ENCODE data around the gene LRRC3. TPM values are rescaled to one million over a fixed set of nuclear protein-coding genes. Genes with fewer than 3 reads are reported as not detected.

The LRRC3 gene
- polyA plus RNA-seq, 1 donor (not counting 4 experiments of a cell fraction or from before 2014, with no cell fraction given) = 1.4 TPM

DNA sequence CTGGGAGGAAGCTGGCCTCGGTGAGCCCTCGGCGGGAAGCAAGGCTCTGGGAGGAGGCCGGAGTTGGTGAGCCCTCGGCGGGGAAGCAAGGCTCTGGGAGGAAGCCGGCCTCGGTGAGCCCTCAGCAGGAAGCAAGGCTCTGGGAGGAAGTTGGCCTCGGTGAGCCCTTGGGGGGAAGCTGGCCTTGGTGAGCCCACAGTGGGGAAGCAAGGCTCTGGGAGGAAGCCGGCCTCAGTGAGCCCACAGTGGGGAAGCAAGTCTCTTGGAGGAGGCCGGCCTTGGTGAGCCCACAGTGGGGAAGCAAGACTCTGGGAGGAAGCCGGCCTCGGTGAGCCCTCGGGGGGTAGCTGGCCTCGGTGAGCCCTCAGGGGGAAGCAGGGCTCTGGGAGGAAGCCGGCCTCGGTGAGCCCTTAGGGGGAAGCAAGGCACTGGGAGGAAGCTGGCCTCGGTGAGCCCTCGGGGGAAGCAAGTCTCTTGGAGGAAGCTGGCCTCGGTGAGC is 48.6 kb downstream of the LRRC3 start:
- DNase-seq (ENCODE audit: low read depth, low spot score) (no peak), FAIRE-seq (no peak)
- dilution Hi-C loops (cut with MboI; ENCODE audit: extremely low pct_ligation_motif_present, low sequenced_read_pairs) = no loop called here
- Histone ChIP-seq H3K9me3 (ENCODE audit: control insufficient read depth, low read depth, low read length) (no peaks in the 10 kb centered on the region), H3K4me3 (ENCODE audit: control insufficient read depth in 2 of 3, extremely low read depth in 1 of 3, insufficient read depth in 2 of 3, low read depth in 1 of 3, low read length in 3 of 3) (no peak overlapping the region), H3K9ac (ENCODE audit: control insufficient read depth, extremely low read depth, insufficient read depth, low read length) (no peak overlapping the region), H3K4me2 (ENCODE audit: control insufficient read depth, extremely low read depth, insufficient read depth, low read depth, low read length) (no peak overlapping the region), H3K27ac (ENCODE audit: control insufficient read depth, insufficient read depth, low read length) (no peak overlapping the region), H2AFZ (ENCODE audit: control insufficient read depth, low read length) (no peak overlapping the region), H3K9me1 (ENCODE audit: control insufficient read depth, extremely low read depth, insufficient read depth, low read length) (no peaks in the 10 kb centered on the region), H3K4me1 (ENCODE audit: control insufficient read depth, extremely low read depth, insufficient read depth, low read length) (no peaks in the 10 kb centered on the region), H4K20me1 (ENCODE audit: control insufficient read depth, extremely low read depth, insufficient read depth, low read length) (no peaks in the 10 kb centered on the region), H3K36me3 (ENCODE audit: control insufficient read depth in 2 of 2, extremely low read depth in 1 of 2, insufficient read depth in 2 of 2, low read length in 2 of 2) (no peaks in the 10 kb centered on the region), H3K27me3 (ENCODE audit: control insufficient read depth, extremely low read depth, insufficient read depth, low read length) (no peaks in the 10 kb centered on the region), H3K79me2 (ENCODE audit: control insufficient read depth, insufficient read depth, low read length) (no peaks in the 10 kb centered on the region)
- TF ChIP-seq EZH2 (IDR thresholded peaks at IDR 0.05; ENCODE audit: low read length) = no peak
- TF ChIP-seq, protein P1, sequence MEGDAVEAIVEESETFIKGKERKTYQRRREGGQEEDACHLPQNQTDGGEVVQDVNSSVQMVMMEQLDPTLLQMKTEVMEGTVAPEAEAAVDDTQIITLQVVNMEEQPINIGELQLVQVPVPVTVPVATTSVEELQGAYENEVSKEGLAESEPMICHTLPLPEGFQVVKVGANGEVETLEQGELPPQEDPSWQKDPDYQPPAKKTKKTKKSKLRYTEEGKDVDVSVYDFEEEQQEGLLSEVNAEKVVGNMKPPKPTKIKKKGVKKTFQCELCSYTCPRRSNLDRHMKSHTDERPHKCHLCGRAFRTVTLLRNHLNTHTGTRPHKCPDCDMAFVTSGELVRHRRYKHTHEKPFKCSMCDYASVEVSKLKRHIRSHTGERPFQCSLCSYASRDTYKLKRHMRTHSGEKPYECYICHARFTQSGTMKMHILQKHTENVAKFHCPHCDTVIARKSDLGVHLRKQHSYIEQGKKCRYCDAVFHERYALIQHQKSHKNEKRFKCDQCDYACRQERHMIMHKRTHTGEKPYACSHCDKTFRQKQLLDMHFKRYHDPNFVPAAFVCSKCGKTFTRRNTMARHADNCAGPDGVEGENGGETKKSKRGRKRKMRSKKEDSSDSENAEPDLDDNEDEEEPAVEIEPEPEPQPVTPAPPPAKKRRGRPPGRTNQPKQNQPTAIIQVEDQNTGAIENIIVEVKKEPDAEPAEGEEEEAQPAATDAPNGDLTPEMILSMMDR (optimal IDR thresholded peaks at IDR 0.05 in 1 of 3, IDR thresholded peaks at IDR 0.05 in 1 of 3, conservative IDR thresholded peaks at IDR 0.05 in 1 of 3; ENCODE audit: extremely low read depth in 1 of 3, insufficient read depth in 2 of 3, low read length in 3 of 3) = no peak

GRCh38 chr21:44505673-44506278 is 50.5 kb downstream of the LRRC3 start:
- FAIRE-seq = no peak
- H2AFZ ChIP-seq (ENCODE audit: control insufficient read depth, low read length) = no peak overlapping the region

More at GRCh38 chr21:44505673-44506278, 50.5 kb downstream of the LRRC3 start:
- Histone ChIP-seq H3K27me3 (ENCODE audit: control insufficient read depth, extremely low read depth, insufficient read depth, low read length) (no peaks in the 10 kb centered on the region), H3K4me3 (ENCODE audit: control insufficient read depth in 2 of 3, extremely low read depth in 1 of 3, insufficient read depth in 2 of 3, low read depth in 1 of 3, low read length in 3 of 3) (no peak overlapping the region), H3K36me3 (ENCODE audit: control insufficient read depth in 2 of 2, extremely low read depth in 1 of 2, insufficient read depth in 2 of 2, low read length in 2 of 2) (no peaks in the 10 kb centered on the region), H3K79me2 (ENCODE audit: control insufficient read depth, insufficient read depth, low read length) (no peaks in the 10 kb centered on the region), H3K9me1 (ENCODE audit: control insufficient read depth, extremely low read depth, insufficient read depth, low read length) (no peaks in the 10 kb centered on the region), H3K27ac (ENCODE audit: control insufficient read depth, insufficient read depth, low read length) (no peak overlapping the region), H4K20me1 (ENCODE audit: control insufficient read depth, extremely low read depth, insufficient read depth, low read length) (no peaks in the 10 kb centered on the region), H3K4me2 (ENCODE audit: control insufficient read depth, extremely low read depth, insufficient read depth, low read depth, low read length) (no peak overlapping the region), H3K4me1 (ENCODE audit: control insufficient read depth, extremely low read depth, insufficient read depth, low read length) (no peaks in the 10 kb centered on the region), H3K9ac (ENCODE audit: control insufficient read depth, extremely low read depth, insufficient read depth, low read length) (no peak overlapping the region), H3K9me3 (ENCODE audit: control insufficient read depth, low read depth, low read length) (no peaks in the 10 kb centered on the region)
- dilution Hi-C loops (cut with MboI; ENCODE audit: extremely low pct_ligation_motif_present, low sequenced_read_pairs) = no loop called here
- TF ChIP-seq, protein P1 (optimal IDR thresholded peaks at IDR 0.05 in 1 of 3, IDR thresholded peaks at IDR 0.05 in 1 of 3, conservative IDR thresholded peaks at IDR 0.05 in 1 of 3; ENCODE audit: extremely low read depth in 1 of 3, insufficient read depth in 2 of 3, low read length in 3 of 3) = no peak
- no peak for TF ChIP-seq EZH2 (IDR thresholded peaks at IDR 0.05; ENCODE audit: low read length)
- DNase-seq (ENCODE audit: low read depth, low spot score) = no peak
